Activated effector memory CD4-positive, alpha-beta T cell treated with anti-CD3 and anti-CD28 coated beads, Interleukin-2, amount 50 U/mL, for 16 hours (primary cell): ENCODE measurements around the gene CILP.
"Not testable (repeated sequence)": the region's sequence is repeated elsewhere in the genome, so short reads cannot be mapped to it uniquely, and the experiment has no call there.

Experiments
- DNase-seq: peaks from one replicate; pipeline ENCODE4 v3.0.0-alpha.2; 2020

The CILP gene

DNA sequence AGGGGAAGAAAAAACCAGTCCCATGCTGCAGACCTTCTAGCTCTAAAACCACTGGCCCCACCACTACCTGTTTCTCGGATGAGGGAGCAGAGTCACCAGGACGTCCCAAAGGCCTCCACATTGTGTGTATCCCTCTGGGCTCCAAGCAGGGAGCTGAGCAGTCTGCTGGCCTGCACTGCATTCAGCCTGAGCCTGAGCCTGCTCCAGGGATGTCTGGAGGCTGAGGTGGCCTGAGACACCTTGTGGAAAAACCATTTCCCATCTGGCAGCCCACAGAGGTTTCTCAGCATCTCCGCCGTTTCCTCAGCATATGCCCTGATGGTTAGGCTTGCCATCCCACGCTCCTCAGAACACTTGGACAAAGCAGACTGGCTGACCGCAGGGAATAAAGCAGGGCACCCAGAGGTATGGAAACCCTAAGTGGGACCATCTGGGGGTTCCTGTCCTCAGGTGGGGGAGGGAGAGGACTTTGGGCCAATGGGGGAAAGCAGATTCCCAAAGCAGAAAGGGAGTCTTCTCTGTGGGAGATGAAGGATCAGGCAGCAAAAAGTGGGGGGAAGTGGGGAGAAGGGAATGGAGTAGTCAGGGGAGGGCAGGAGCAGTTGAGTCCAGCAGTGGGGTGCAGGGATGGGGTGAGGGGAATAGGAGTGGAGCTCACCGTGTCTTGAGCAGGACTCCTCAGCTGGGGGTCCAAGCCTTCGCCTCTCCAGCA lies at the start of gene CILP:
Gene CILP (minus strand): TSS at position 704 of the 712 bp plus-strand sequence. CDS start 1,718 bp downstream, outside the sequence.
- no peak for DNase-seq

GRCh38 chr15:65260968-65261367 lies 49.7 kb upstream of the CILP start:
- no peak for DNase-seq

- no peak for DNase-seq
These were observed 48.1 kb upstream of the CILP start for GRCh38 chr15:65259367-65259797.

- DNase-seq: no peak
These were observed 47.3 kb upstream of the CILP start for GRCh38 chr15:65258375-65259262.

DNA sequence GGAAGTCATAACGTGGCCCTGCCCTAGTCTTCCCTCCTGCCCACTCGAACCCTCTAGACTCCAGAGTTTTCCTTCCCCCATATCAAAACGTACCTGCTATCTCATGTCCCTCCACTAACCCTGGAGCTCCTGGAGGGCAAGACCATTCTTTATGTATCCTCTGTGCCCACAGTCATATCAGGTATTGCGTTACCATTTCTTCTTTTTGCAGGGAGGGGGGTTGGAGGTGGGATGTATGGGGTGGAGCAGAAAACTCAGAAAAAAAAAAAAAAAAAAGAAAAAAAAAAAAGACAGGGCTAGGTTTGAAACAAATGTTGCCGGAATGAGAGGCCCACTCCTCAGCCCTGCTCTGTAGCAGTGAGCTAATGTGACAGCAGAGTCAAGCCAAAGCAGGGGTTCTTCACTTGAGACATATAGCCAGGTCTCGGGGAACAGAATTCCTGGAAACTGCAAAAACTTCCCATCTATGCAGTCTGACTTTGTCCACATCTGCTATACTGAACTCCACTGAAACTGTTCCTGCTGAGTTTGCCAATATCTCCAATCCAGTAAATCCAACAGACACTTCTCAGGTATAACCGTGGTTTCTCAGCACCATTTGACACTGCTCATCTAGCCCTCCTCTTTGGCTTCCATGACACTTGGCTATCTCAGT lies 44.3 kb upstream of the CILP start:
- DNase-seq: no peak

GRCh38 chr15:65254758-65255157 lies 43.5 kb upstream of the CILP start:
- DNase-seq: no peak

DNA sequence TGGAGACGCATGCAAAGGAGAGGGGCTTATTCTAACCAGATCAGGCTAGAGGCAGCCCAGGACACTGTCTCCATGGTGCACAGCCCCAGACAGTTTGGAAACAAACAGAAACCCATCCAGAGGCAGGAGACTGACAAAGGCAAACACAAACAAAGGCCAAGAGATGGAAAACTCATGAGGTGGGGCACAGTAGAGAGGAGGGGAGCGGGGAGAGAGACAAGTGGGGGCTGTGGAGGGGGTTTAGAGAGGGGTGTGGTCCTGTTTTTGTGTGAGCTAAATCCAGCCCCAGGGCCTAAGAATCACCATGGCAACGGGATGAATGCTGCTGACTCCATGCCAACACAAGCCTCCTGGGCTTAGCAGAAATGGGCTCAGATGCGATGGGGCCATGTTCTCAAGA lies 43.1 kb upstream of the CILP start:
- DNase-seq: no peak

- peak; percentile 80 for DNase-seq
These were observed 38.4 kb upstream of the CILP start for GRCh38 chr15:65249641-65250040.

GRCh38 chr15:65248511-65249255 lies 37.4 kb upstream of the CILP start:
- DNase-seq: no peak

DNA sequence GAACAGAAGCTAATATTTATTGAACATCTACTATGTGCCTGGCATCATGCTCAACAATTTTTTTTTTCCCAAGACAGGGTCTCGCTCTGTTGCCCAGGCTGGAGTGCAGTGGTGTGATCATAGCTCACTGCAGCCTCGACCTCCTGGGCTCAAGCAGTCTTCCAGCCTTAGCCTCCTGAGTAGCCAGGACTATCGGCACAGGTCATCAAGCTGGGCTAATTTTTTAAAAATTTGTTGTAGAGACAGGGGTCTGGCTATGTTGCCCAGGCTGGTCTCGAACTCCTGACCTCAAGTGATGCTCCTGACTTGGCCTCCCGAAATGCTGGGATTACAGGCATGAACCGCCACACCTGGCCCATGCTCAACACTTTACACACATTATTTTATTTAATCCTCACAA lies 35.7 kb upstream of the CILP start:
- DNase-seq: no peak

- DNase-seq: no peak
These were observed 34.9 kb upstream of the CILP start for GRCh38 chr15:65246026-65246714.

DNA sequence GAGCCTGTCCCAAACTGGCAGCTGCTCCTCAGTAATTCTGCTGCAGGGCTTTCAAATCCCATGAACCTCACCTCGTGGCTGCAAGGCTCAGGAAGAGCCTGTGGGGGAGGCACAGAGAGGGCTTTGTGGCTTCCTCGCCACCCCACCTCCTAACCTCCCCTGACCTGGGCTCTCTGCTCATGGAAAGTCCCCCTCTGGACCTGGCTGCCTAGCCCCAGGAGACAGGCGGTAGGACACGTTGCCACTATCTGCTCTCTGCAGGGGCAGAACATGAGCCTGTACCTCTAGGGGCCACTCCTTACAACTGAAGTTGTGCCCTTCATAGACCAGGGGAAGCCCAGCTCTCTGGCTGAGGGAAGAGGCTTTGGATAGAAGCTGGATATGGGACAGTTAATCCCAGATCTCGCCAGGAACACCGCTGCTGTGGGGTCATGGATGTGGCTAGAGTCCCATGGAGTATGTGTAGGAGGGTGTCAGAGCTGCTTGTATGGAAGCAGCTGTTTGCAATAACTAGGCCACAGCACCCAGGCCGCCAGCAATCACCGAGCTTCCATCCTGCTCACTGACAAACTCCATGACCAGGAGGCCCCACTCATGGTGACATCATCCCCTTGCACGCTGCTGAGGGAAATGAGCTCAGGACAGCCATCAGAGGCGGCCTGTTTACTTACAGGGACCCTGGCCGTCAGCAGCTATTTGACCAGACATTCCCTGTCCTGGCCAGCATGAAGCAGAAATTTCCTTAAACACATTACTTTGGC lies 34.0 kb upstream of the CILP start:
- no peak for DNase-seq

DNA sequence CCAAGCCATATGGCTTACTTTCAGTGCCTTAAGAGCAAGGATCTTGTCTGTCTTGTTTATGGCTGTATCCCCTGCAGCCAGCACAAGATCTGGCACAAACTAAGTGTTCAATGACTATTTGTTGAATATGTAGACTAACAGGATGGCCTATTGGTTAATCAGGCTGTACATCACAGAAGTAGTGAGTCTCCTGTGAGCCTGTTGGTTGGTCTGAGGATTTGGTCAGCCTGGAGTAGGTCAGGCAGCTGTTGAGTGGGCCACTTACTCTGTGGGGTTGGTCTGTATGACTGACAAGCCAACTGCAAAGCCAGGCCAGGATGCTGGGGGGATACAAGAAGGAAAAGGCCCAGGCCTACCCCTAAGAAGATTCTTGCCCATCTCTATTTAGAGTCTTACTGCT lies 33.4 kb upstream of the CILP start:
- DNase-seq: no peak

- DNase-seq: not testable (repeated sequence)
These were observed 25.2 kb upstream of the CILP start for GRCh38 chr15:65236443-65236842.

- DNase-seq: no peak
These were observed 22.4 kb upstream of the CILP start for GRCh38 chr15:65233696-65234095.

DNA sequence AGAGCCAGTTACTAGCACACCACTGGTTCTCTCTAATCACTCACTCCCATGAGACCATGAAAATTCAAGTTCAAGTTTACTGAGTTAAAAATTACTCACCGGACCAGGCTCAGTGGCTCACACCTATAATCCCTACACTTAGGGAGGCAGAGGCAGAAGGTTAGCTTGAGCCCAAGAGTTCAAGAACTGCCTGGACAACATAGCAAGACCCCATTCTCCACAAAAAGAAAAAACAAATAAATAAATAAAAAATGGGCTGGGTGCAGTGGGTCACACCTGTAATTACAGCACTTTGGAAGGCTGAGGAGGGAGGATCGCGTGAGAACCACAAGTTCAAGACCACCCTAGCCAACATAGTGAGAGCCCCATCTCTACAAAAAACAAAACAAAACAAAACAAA lies 21.2 kb upstream of the CILP start:
- DNase-seq: no peak

DNA sequence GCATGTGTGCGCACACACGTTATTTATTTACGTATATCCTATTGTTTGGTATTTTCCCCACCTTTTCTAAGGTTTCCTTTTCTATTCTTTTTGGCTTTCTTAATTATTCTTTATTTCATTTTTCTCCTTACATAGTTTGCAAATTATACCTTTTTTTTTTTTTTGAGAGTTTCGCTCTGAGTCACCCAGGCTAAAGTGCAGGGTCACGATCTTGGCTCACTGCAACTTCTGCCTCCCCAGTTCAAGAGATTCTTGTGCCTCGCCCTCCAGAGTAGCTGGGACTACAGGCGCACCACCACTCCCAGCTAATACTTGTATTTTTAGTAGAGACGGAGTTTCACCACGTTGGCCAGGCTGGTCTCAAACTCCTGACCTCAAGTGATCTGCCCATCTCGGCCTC lies 20.0 kb upstream of the CILP start:
- DNase-seq: no peak

- DNase-seq: not testable (repeated sequence)
These were observed 15.6 kb upstream of the CILP start for GRCh38 chr15:65226901-65227300.

- no peak for DNase-seq
These were observed 14.9 kb upstream of the CILP start for GRCh38 chr15:65226221-65226620.

DNA sequence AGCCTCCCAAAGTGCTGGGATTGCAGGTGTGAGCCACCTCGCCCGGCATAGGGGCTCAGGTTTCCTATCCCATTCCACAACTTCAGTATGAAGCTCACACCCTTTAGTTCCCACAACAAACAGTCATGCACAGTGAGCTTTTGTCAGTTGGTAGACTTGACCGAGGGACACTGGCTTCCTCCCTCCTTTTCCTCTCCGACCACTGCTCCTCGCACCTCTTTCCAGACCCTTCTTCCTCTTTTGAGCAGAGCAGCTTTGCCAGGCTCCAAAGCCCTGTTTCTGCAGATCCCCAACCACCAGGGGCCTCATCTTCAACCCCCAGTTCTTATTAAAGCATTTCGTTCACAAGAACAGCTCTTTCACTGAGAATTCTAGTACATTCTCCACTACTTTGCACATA lies 12.7 kb upstream of the CILP start:
- no peak for DNase-seq

GRCh38 chr15:65222891-65223290 lies 11.6 kb upstream of the CILP start:
- no peak for DNase-seq

DNA sequence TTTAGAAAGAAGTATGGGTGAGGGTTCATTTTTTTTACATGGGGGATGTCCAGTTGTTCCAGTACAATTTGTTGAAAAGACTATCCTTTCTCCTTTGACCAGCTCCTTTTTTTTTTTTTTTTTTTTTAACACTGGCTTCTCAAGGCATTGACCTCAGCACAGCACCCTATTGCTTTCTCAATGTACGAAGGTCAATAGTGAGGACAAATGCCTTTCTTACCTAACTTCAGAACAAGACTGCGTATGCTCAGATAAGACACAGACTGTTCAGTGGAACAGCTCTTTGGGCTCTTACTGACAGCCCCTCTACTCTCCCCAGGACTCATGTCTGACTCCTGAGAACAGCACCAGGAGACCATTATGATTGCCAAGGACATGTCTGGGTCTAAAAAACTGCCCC lies 10.4 kb upstream of the CILP start:
- DNase-seq: no peak
